GM19455 (cell line): ENCODE results near the gene SLC25A46.
"Not testable (repeated sequence)": the region's sequence is repeated elsewhere in the genome, so short reads cannot be mapped to it uniquely, and the experiment has no call there.

Experiments used
- ATAC-seq: cut with Tn5 transposase; IDR thresholded peaks from one replicate; pipeline ENCODE4 v1.9.1; 2021; ENCODE audit not compliant: unreplicated experiment

Gene SLC25A46

GRCh38 chr5:110754181-110754580 lies 15.4 kb downstream of the SLC25A46 start:
- no peak for ATAC-seq

DNA sequence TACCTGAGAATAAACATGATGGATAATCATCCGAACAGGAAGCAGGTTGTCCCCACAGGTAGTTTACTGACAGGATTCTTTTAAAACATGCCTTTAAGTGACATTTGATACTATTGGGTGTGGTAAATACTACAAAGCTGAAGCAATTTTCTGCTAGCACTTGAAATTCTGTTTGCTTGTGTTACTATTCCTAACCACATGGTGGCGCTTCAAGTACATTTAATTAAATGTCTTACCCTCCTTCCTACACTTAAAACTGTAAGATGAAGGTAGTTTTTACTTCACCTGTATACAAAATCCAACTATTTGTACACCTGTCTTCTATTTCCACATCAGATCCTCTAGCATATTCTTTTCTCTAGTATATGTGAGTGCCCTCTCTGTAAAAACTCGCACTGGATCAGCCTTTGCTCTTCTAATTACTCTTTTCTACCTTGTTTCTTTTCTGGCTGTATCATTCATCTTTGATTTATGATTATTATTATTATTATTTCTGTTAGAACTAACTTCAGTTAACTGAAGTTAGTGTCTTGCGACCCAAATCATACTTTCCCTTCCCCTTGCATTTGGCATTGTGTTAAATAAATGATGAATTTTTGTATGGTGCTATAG lies 18.4 kb downstream of the SLC25A46 start:
- ATAC-seq = no peak

DNA sequence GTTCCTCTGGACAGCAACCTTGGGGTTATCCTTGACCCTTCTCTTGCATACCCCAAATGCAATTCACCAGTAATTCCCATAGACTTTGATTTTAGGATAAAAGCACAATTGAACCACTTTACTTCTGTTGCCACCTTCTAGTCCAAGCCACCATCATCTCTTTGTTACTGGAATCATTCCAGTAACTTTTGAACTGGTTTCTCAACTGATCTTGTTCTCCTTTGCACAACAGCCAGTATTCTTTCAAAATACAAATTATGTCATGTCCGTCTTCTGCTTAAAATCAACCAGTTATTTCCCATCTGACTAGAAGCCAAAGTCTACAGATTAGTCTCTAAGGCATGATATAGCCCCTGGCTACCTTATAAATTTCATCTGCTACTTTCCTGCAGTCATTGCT lies 21.4 kb downstream of the SLC25A46 start:
- ATAC-seq = no peak

DNA sequence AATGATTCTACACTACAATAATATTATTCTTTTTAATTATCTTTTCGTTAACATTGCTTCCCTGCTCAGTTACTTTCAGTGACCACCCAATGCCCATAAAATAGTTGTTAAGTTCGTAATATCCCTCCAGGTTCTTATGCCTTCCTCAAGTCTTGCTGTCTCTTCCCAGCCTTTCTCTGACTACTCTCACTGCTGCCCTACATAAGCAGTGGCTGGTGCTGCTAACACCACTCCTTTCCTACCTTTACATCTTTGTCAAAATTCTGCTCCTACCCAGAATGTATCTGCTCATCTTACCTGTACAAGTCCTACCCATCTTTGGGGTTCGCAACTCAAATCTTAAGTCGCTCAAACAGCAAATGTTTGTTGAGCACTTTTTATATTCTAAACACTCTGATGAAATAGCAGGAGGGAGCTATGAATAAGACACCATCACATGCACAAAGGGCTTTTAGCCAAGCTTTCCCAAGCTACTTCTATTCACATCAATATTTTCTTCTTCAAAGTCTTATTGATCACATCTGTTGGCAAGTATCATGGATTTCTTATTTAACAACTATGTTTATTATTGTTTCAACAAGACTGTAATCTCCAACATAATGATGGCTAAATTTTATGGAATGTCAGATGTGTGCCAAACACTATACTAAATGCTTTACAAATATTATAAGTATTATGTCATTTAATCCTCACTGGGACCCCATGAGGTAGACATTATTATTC lies 29.5 kb downstream of the SLC25A46 start:
- ATAC-seq = no peak

GRCh38 chr5:110769000-110769681 lies 30.3 kb downstream of the SLC25A46 start:
- ATAC-seq = no peak

- ATAC-seq = no peak
These were observed 31.5 kb downstream of the SLC25A46 start for GRCh38 chr5:110770286-110770685.

GRCh38 chr5:110784901-110785300 lies 46.1 kb downstream of the SLC25A46 start:
- no peak for ATAC-seq

- no peak for ATAC-seq
These were observed 46.5 kb downstream of the SLC25A46 start for GRCh38 chr5:110785356-110785755.

GRCh38 chr5:110788006-110788405 lies 49.2 kb downstream of the SLC25A46 start:
- not testable (repeated sequence) for ATAC-seq

DNA sequence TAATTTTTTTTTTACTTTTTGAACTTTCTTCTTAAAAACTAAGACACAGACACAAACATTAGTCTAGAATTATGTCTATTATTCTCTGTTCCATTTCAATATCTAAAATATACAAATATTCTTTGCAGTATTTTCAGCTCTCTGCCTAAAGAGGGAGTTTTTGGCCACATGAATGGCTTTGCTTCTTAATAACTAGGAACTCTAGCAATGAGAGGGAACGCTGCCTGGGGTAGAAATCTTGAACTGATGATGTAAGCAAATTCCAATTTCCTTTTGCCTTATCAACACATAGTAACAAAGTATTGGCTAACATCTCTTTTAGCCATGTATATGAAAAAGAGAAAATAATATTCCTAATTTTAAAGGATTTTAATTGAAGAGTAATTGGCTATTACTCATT lies 51.9 kb downstream of the SLC25A46 start:
- no peak for ATAC-seq

GRCh38 chr5:110802998-110803397 lies 64.2 kb downstream of the SLC25A46 start:
- no peak for ATAC-seq

GRCh38 chr5:110803467-110804326 lies 64.9 kb downstream of the SLC25A46 start:
- ATAC-seq = no peak

DNA sequence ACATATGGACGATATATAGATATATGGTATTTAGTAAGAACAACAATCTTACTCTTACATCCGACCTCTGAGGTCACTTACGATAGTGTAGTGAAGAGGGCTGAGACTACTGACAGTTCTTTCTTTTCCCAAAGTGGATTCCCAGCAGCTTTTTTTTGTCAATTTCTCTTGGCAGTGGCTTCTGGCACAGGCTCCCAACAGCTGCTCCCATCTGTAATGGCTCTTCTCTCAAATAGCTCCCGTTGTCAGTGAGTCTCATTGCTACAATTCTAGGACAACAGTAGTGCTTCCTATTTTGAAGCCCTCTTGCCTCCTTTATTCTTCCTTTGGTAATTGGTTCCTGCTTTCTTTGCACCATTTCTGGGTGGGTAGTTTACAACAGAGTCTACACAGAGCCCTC lies 68.4 kb downstream of the SLC25A46 start:
- no peak for ATAC-seq

DNA sequence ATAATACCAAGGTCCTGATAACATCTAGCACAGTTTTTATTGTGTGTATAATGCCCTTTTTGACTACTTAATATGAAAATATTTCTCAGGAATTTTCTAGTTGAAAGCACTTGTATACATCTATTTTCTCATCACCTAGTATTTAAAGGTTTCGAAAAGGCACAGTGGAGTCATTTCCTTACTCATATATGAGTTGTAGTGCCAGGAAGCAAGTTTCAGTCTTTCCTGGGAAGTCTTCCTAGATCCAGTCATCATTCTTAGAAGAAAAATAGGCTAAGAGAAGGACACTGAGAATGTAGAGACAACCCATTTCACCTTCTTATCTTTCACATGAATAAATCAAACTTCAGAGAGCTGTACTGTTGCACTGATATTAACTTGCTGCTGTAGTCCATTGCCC lies 70.2 kb downstream of the SLC25A46 start:
- no peak for ATAC-seq
